Stimulated activated CD8-positive, alpha-beta memory T cell treated with anti-CD3 and anti-CD28 coated beads, Interleukin-7, amount 100 ng/mL, for 1 hour (primary cell): ENCODE results near the gene ADAMTS10.
"Not testable (repeated sequence)": the region's sequence is repeated elsewhere in the genome, so short reads cannot be mapped to it uniquely, and the experiment has no call there.

Experiments
- DNase-seq, 2 donors: peaks; one replicate each; pipeline ENCODE4 v3.0.0-alpha.2; 2020; ENCODE audit warnings: low read depth in 2 of 2

The ADAMTS10 gene

GRCh38 chr19:8626842-8627241 is 16.3 kb upstream of the ADAMTS10 start:
- no peak for DNase-seq

GRCh38 chr19:8622886-8623285 is 12.4 kb upstream of the ADAMTS10 start:
- not testable (repeated sequence) for DNase-seq

GRCh38 chr19:8618751-8619150 is 8.2 kb upstream of the ADAMTS10 start:
- DNase-seq = no peak

- DNase-seq = no peak
These were observed 7.5 kb upstream of the ADAMTS10 start for GRCh38 chr19:8617984-8618383.

- DNase-seq = not testable (repeated sequence)
These were observed 6.8 kb upstream of the ADAMTS10 start for GRCh38 chr19:8617325-8617724.

- no peak for DNase-seq
These were observed 6.3 kb upstream of the ADAMTS10 start for GRCh38 chr19:8616861-8617260.

- peak in 1 of 2 donors; percentile 20 for DNase-seq
These were observed 5.5 kb upstream of the ADAMTS10 start for GRCh38 chr19:8615813-8616596.

GRCh38 chr19:8615024-8615423 is 4.5 kb upstream of the ADAMTS10 start:
- DNase-seq = no peak

GRCh38 chr19:8614455-8614854 is 3.9 kb upstream of the ADAMTS10 start:
- no peak for DNase-seq

- no peak for DNase-seq
These were observed 2.3 kb upstream of the ADAMTS10 start for GRCh38 chr19:8612807-8613171.

GRCh38 chr19:8611877-8612806 is 1.6 kb upstream of the ADAMTS10 start:
- DNase-seq = no peak

- no peak for DNase-seq
These were observed 919 bp upstream of the ADAMTS10 start for GRCh38 chr19:8611391-8611876.

GRCh38 chr19:8610936-8611300 is 403 bp upstream of the ADAMTS10 start:
- no peak for DNase-seq

GRCh38 chr19:8609279-8610040 is 1.1 kb downstream of the ADAMTS10 start:
- DNase-seq = no peak

- DNase-seq = no peak
These were observed 1.6 kb downstream of the ADAMTS10 start for GRCh38 chr19:8608941-8609278.

GRCh38 chr19:8607386-8607785 is 3.1 kb downstream of the ADAMTS10 start:
- no peak for DNase-seq

GRCh38 chr19:8605514-8605913 is 5.0 kb downstream of the ADAMTS10 start:
- no peak for DNase-seq

- no peak for DNase-seq
These were observed 8.7 kb downstream of the ADAMTS10 start for GRCh38 chr19:8601796-8602195.

- DNase-seq = no peak
These were observed 9.7 kb downstream of the ADAMTS10 start for GRCh38 chr19:8600816-8601215.

GRCh38 chr19:8600064-8600463 is 10.5 kb downstream of the ADAMTS10 start:
- no peak for DNase-seq

GRCh38 chr19:8596168-8596567 is 14.3 kb downstream of the ADAMTS10 start:
- DNase-seq = no peak

- DNase-seq = no peak
These were observed 14.9 kb downstream of the ADAMTS10 start for GRCh38 chr19:8595651-8596050.
